ENCODE results near the gene PLPP4.

Gene PLPP4

DNA sequence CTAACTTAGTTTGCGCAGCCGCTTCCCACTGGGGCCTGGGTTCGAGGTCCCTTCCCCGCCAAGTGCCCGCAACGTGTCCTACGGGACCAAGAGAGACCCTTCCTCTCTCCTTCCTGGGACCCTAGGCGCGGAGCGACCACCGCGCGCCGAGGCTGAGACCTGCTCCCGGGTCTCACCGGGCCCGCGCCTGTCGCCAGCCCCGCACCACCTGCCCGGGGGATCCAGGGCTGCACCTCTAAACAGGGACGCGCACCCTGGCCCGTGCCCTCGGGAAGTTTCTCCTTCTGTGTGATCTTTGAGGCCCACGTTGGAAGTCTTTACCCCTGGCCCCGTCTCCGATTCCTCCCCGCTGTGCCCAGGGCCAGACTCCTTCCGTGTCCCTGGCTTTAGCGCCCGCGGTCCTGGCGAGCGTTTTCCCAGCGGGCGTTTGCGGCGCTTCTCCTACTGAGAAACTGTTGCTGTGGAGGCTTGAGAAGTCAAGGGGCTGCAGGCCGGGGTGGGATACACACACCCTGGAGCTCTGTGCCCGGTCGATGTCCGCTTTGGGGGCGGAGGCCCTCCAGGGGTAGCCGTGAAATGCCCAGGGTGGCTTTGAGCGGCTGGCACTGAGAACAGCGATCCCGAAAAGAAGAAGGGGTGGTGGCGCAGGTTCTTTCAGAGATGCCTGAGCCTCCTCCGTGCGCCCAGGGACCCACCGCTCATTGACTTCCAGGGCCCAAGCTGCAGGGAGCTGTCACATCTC, 575 bp downstream of the PLPP4 start:
- no peak for DNase-seq

DNA sequence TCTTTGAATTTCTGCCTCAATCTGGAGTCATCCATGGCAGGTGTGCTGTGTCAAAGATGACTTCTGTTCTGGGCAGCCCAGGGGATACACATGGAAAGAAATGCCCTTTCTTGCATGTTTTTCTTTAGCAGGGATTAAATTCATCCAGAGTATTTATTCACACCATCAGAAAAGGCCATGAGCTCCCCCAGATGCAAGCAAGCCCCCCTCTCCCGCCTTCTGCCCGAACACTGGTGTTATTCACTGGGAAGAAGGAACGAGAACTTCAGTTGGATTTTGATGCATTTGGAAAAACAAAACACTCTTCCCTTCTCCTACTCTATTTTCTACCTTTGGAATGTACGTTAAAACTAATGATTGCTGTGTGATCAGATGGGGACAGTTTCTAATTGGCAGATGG, 1.4 kb downstream of the PLPP4 start:
- DNase-seq: no peak

DNA sequence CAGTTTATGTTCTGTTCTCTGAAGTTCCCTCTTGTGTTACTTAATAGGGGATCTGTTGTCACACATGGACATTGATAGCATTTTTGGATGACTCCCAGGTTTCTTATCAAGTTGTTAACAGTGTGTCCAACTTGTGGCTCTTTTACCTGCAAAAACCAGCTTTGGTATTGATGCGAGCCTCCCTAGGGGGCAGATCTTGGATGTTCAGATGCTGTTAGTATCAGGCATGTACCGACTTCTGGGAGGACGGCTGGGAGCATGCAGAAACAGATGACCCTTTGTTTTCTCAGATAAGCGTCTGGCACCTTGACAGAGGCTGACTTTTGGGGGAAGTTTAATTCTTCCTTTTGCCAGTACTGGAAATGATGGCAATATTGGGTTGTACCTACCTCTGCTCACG, 2.2 kb downstream of the PLPP4 start:
- no peak for DNase-seq

GRCh38 chr10:120460186-120460585, 3.2 kb downstream of the PLPP4 start:
- DNase-seq: no peak

DNA sequence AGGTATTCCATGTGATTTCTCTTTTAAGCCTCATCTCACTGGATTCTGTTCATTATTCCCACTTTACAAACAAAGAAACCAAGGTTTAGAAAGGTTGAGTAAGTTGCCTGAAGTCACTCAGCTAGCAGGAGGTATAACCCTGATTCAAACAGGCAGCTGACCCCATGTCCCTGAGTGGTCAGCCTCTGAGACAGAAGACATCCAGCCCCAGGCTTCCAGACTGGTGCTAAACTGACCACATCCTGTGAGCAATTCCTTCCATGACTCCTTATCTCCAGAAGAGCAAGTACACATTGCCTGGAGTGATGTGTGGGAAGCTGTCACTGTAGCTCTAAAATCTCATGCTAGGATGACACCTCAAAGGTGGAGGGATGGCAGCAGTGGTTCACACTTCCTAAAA, 3.7 kb downstream of the PLPP4 start:
- no peak for DNase-seq

DNA sequence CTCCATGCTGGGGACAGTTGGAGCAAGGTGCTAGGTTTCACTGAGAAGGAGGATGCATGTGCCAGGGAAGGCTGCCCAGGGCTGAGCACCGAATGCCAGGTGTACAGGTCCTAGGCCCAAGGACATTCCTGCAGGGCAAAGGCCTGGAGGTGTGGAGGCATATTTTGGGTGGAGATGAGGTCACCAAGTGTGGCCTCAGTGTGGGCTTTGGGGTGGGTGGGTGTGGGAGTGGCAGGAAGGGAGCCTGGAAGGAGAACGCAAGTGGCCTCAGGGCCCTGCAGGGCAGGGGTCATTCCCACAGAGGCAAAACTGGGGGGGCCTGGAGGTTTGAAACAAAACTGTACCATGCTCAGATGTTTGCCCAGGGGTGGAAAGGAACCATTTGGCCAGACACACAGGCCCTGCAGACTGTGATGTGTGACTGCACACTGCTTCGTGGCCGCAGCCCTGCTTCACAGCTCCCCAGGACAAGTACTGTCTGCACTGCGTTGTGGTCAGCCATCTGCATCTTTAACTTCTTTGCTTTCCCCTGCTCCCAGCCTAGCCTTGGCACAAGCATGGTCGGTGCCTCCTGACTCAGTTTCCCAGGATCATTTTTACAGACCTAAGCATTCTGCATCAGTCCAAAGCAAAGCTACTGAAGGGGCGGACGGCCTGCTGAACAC, 5.1 kb downstream of the PLPP4 start:
- DNase-seq: no peak

DNA sequence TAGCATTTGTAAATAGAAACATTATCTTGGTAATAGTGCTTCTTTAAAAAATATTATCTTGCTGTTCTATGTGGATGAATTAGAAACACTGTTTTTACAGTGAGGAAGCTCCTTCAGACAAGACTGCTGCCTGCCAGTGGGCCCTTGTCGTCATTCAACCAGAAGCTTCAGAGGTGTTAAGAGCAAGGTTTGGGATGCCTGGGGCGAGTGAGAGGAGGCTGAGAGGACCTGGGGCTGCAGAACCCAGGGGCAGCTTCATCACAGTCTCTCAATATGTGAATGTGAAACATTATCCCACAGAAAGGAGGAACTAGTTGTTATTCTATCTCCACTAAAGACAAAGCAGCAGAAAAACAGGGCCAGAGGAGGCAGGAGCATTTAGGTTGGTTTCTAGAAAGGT, 8.1 kb downstream of the PLPP4 start:
- no peak for DNase-seq

- no peak for DNase-seq
These were observed 9.0 kb downstream of the PLPP4 start for GRCh38 chr10:120466006-120466405.

- DNase-seq: no peak
These were observed 16.6 kb downstream of the PLPP4 start for GRCh38 chr10:120473593-120473992.

DNA sequence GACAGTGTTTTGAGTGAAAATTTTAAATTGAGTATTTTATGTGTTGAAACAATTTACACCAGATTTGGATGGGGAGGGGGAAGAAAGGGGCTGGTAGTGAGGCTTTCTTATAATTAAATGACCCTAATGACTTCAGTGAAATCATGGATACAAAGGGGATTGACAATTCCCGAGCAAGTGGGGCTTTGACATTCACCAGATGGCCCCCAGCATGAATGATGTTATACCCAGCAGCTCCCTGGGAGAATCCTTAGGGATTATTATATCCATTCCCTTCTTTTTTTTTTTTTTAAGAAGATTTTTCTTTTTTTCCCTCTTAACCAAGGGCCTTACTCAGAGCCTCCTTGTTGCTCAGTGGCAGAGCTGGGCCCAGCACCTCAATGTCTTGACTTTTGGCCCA, 17.9 kb downstream of the PLPP4 start:
- no peak for DNase-seq

DNA sequence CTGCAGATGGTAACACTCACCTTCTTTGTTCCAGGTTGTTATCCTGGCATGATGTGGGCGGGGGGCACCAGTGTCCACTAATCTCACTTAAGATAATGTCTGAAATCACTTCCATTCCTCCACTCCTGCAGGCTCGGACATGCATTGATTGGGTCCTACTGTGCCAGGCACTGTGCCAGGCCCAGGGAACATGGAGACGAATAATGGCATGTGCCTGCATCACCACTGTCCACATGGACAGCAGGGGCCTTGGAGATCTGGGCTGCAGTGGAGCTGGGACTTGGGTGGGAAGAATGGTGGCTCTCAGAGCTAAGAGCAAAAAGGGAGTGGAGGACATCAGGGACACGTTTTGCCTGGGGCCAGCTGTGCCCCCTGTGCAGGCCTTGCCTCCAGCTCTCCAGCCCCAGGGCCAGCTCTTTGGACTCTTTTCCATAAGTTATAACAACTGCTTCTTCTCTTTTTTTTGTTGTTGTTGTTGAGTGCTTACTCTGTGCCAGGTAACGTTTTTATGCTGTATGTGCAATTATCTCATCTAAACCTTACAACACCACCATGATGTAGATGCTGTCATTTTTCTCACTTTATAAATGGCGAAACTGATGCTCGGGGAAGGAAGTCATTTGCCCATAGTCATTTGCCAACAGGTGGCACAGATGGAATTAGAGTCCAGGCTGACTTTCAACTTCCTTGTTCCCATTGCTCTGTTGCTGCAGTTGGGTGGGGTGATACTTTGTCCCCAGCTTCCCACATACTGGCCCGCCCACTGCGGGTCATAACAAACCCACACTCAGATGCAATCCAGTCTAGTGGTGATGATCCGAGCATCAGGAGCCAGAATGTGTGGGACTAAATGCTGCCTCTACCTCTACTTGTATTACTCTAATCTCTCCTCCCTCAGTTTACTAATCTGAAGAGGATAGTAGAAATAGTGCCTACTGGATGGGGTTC, 19.1 kb downstream of the PLPP4 start:
- no peak for DNase-seq

- no peak for DNase-seq
These were observed 20.2 kb downstream of the PLPP4 start for GRCh38 chr10:120477021-120477742.

- no peak for DNase-seq
These were observed 20.7 kb downstream of the PLPP4 start for GRCh38 chr10:120477743-120478141.

GRCh38 chr10:120478386-120478785, 21.4 kb downstream of the PLPP4 start:
- no peak for DNase-seq

DNA sequence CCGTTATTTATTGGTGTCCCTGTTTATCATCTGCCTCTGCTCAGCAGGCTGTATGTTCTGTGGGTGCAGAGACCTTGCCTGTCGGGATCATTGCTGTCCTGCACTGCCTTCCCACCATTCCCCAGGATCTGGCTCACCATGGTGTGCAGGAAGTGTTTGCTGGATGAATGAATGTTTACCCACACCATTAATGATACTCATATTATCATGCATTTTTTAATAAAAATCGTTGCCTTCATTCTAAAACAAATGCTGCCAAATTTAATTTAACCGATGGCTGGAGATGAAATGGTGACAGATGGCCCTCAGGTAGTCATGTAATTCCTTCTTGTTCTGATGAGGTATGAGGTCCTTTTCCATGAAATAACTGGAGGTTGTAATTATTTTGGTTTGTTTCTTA, 22.5 kb downstream of the PLPP4 start:
- no peak for DNase-seq

DNA sequence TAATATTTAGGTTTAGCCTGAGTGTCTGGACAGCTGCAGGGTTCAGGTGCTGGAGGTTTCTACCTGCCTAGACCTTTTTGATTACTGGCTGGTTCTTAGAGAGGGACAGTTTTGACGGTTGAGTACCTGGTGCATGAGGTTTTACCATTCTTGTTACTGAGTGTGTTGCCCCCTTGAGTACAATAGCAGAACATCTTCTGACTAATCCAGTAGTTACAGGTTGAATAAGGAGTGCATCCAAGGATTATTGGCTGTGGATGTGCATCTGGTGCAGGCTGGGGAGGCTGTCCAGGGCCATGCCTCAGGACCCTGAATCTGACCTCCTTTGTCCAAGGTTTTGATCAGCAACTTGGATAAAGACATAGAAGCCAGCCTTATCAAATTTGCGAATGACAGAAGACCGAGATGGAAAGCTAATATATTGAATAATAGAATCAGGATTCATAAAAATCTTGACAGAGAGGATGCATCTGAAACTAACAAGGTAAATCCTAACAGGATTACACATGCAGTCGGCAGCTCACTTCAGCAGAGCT, 23.1 kb downstream of the PLPP4 start:
- DNase-seq: no peak

DNA sequence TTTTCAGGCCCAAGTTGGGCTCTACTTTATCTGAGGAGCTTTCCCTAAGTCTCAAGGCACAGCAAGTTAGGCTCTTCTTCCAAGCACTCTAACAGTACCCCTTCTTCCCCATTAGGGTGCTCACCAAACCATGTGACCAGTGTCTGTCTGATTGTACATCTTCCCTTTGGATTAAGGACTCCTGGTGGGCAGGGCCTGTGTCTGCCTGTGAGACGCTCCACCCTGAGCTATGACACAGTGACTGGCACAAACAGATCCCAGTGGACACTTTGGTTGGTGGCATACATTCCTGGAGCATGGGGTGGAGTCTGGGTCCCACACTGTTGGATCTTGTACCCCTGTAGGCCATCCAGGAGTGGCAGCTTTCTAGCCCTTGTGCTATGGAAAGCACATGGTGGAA, 23.8 kb downstream of the PLPP4 start:
- DNase-seq: no peak

DNA sequence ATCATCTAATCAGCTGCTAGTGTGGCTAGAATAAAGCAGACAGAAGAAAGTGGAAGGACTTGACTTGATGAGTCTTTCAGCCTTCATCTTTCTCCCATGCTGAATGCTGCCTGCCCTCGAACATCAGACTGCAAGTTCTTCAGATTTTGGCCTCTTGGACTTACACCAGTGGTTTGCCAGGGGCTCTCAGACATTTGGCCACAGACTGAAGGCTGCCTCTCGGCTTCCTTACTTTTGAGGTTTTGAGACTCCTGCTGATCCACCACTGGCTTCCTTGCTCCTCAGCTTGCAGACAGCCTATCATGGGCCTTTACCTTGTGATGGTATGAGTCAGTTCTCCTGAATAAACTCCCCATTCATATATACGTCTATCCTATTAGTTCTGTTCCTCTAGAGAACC, 26.0 kb downstream of the PLPP4 start:
- DNase-seq: no peak

- DNase-seq: no peak
These were observed 26.7 kb downstream of the PLPP4 start for GRCh38 chr10:120483651-120484301.

GRCh38 chr10:120485946-120486345, 28.9 kb downstream of the PLPP4 start:
- no peak for DNase-seq

DNA sequence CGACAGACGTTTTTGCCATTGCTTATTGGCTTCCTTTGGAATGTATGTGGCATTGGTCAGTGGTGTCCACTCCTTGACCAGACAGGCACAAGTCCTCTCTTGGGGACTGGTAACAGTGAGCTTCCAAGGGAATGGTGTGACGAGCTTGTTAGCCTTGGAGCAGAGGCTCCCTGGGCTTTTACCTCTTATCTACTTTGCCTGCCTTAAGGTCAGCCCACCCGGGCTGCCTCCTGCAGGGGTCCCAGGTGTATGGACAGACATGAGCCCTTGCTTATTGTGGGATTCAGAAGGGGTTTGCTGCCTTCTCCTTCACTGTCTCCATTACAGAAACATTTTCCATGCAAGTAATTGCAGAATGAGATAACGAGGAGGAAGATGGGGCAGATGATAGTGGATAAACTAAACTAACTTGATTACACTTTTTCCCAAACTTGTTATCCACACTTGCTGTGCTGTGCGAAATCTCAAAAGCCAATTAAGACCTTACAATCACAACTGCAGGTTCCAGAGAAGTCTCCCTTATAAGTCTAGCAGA, 29.7 kb downstream of the PLPP4 start:
- no peak for DNase-seq

- DNase-seq: no peak
These were observed 33.3 kb downstream of the PLPP4 start for GRCh38 chr10:120490288-120490687.

Measured in DMS153 (cell line).